Smooth muscle cell (in vitro differentiated cells): ENCODE data around the gene COL15A1. TPM values are rescaled to one million over a fixed set of nuclear protein-coding genes. Genes with fewer than 3 reads are reported as not detected.

ENCODE experiments used
- DNase-seq: peaks from one replicate; lab custom pipeline; 2025; ENCODE audit not compliant: unreplicated experiment; lab: John Stamatoyannopoulos, UW
- H2AFZ ChIP-seq: fragments of 200-600 bp; sonication (generic); 2 replicates; pipeline ENCODE4 v1.6.0; 2016; ENCODE audit warnings: antibody characterized with exemption, low read depth, mild to moderate bottlenecking
- H3F3A ChIP-seq: fragments of 200-600 bp; sonication (generic); 2 replicates; pipeline ENCODE4 v1.6.0; 2017; ENCODE audit warnings: antibody characterized with exemption, low read depth
- H3K27ac ChIP-seq: fragments of 200-600 bp; sonication (generic); 2 replicates; pipeline ENCODE4 v1.5.1; 2016; ENCODE audit warnings: low read depth, mild to moderate bottlenecking
- H3K27me3 ChIP-seq: fragments of 200-600 bp; sonication (generic); 2 replicates; pipeline ENCODE4 v1.6.1; 2016; ENCODE audit warnings: low read depth, mild to moderate bottlenecking
- H3K36me3 ChIP-seq: fragments of 200-600 bp; sonication (generic); 2 replicates; pipeline ENCODE4 v1.5.1; 2016; ENCODE audit warnings: low read depth
- H3K4me1 ChIP-seq: fragments of 200-600 bp; sonication (generic); 2 replicates; pipeline ENCODE4 v1.5.1; 2016; ENCODE audit warnings: low read depth
- H3K4me2 ChIP-seq: fragments of 200-600 bp; sonication (generic); 2 replicates; pipeline ENCODE4 v1.6.0; 2016; ENCODE audit warnings: mild to moderate bottlenecking
- H3K4me3 ChIP-seq: fragments of 200-600 bp; sonication (generic); 2 replicates; pipeline ENCODE4 v1.5.1; 2016; ENCODE audit warnings: mild to moderate bottlenecking
- H3K79me2 ChIP-seq: fragments of 200-600 bp; sonication (generic); 2 replicates; pipeline ENCODE4 v1.6.0; 2016; ENCODE audit warnings: low read depth, mild to moderate bottlenecking
- H3K9ac ChIP-seq: fragments of 200-600 bp; sonication (generic); 2 replicates; pipeline ENCODE4 v1.6.0; 2016; ENCODE audit warnings: low read depth
- H3K9me3 ChIP-seq: fragments of 200-600 bp; sonication (generic); replicated peaks from 2 replicates; pipeline ENCODE4 v1.5.1; 2016; ENCODE audit warnings: low read depth
- H4K20me1 ChIP-seq: fragments of 200-600 bp; sonication (generic); 2 replicates; pipeline ENCODE4 v1.6.0; 2016; ENCODE audit warnings: low read depth
- WGBS: methylation state at CpG from one replicate; pipeline ENCODE4 v1.1.7; 2016; ENCODE audit warnings: low lambda C conversion rate; 5-methylcytosine and 5-hydroxymethylcytosine counted together
- polyA plus RNA-seq: library from polyadenylated mRNA; unstranded; fragments of >200 nt; fragmentation: Nextera tagmentation; extraction: Ambion mirVana; gene quantifications from 2 replicates; pipeline ENCODE4 v1.2.1, GENCODE V29; 2016
- total RNA-seq: library from RNA; depleted of rRNA; stranded (reverse); fragments of >200 nt; gene quantifications from 2 replicates; pipeline ENCODE4 v1.2.3, GENCODE V29; 2014
- TF ChIP-seq, protein P1 (sequence below): fragments of 200-600 bp; sonication (generic); IDR thresholded peaks from 2 replicates; pipeline ENCODE4 v1.5.1; 2017; ENCODE audit warnings: borderline replicate concordance, mild to moderate bottlenecking, antibody characterized with exemption; ENCODE audit not compliant: insufficient read depth, poor library complexity, severe bottlenecking

COL15A1 gene
- total and polyA plus RNA-seq, 2 experiments from 2014 or later = 222 to 293 TPM

DNA sequence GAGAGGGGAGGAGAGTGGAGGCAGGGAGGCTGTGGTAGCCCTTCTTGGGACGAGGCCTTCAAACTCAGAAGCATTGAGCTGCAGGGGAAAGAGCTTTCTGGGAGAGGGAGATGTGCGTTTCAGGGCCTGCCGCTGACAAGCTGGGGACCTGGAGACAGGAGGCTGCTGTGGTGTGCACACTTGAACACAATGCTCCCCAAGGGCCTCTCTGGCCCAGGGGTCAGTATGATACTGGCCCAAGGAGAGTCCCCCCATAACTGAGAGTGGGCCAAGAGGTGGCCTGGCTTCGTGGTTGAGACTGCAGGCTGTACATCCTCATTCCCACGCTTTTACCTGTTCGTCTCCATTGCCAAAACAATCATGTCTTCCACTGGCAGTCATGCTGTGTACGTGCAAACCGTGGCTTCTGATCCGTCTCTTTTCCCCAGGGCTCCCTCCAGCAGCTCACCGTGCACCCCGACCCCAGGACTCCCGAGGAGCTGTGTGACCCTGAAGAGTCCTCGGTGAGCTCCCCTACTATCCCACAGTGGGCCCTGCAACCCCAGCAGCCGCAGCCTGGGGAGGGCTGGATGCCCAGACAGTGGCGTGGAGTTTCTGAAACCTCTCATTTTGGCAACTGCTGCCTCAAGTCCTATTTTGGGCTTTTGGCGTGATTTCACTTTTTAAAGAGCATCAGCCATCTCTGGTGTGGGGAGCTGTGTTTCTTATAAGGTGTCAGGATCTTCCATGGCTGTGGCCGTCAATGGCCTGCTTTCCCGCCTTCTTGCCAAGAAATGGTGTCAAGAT is 43.4 kb downstream of the COL15A1 start:
- Histone ChIP-seq H3K36me3 (no peaks in the 10 kb centered on the region), H3K27me3 (no peaks in the 10 kb centered on the region), H3K4me3 (no peak overlapping the region), H2AFZ (no peak overlapping the region), H3K79me2 (peaks cover 31% of the 10 kb centered on the region), H3K9ac (no peak overlapping the region), H3K4me2 (no peak overlapping the region), H3K27ac (no peak overlapping the region), H3F3A (peaks cover 36% of the 10 kb centered on the region), H4K20me1 (no peaks in the 10 kb centered on the region), H3K4me1 (peaks cover 17% of the 10 kb centered on the region), H3K9me3 (no peaks in the 10 kb centered on the region)
- no peak for DNase-seq
- TF ChIP-seq, protein P1, sequence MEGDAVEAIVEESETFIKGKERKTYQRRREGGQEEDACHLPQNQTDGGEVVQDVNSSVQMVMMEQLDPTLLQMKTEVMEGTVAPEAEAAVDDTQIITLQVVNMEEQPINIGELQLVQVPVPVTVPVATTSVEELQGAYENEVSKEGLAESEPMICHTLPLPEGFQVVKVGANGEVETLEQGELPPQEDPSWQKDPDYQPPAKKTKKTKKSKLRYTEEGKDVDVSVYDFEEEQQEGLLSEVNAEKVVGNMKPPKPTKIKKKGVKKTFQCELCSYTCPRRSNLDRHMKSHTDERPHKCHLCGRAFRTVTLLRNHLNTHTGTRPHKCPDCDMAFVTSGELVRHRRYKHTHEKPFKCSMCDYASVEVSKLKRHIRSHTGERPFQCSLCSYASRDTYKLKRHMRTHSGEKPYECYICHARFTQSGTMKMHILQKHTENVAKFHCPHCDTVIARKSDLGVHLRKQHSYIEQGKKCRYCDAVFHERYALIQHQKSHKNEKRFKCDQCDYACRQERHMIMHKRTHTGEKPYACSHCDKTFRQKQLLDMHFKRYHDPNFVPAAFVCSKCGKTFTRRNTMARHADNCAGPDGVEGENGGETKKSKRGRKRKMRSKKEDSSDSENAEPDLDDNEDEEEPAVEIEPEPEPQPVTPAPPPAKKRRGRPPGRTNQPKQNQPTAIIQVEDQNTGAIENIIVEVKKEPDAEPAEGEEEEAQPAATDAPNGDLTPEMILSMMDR = no peak
- 97% methylated on average over 18 of the region's 18 CpGs for WGBS

DNA sequence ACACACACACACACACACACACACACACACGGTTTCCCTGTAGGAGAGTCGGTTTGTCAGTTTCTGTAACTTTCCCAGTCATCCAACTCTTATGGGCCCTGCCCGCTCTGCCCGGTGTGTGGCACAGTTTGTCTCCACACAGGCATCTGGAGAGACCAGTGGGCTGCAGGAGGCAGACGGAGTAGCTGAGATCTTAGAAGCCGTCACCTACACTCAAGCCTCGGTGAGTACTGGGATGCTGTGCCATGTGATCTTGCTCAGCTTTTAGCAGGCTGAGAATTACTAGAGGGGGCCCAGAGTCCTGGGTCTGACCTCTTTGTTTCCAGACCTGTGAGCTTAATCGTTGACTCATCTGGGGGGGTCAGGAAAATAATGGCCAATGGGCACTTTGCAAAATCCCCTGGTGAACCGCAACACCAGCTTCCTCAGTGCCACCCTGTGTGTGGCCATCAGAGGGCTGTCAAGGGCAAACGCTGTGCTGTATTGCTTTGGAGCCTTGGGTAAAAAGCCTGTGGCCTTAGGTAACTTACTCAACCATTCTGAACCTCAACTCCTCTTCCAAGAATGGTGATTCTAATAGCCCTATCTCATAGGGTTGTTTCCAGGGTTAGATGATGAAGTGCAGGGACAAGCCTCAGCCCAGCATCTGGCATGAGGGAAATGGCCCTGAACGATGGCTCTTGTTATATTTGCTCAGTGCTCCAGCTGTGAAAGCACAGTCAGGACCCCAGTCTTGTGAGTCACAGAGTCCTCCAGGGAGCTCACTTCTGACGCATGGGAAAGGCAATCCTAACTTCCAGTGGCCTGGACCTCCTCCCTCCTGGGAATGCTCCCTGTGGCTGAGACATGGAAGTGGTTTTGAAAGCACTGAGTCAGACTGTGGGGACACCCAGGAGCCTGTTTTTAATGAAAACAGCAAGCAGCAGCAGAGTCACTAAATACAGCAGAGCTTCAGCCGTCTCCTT is 45.6 kb downstream of the COL15A1 start:
- TF ChIP-seq, protein P1 = peak; percentile 22
- no peaks in the 10 kb centered on the region for H3K9me3 ChIP-seq
- no peaks in the 10 kb centered on the region for H4K20me1 ChIP-seq
- DNase-seq = peak; percentile 50
- H2AFZ ChIP-seq = no peak overlapping the region
- no peak overlapping the region for H3K9ac ChIP-seq
- peaks cover 24% of the 10 kb centered on the region for H3K79me2 ChIP-seq
- peak overlapping the region; percentile 44 for H3K4me2 ChIP-seq
- H3F3A ChIP-seq = peaks cover 18% of the 10 kb centered on the region
- no peaks in the 10 kb centered on the region for H3K27me3 ChIP-seq
- no peaks in the 10 kb centered on the region for H3K36me3 ChIP-seq
- no peak overlapping the region for H3K4me3 ChIP-seq
- H3K27ac ChIP-seq = peak overlapping the region; percentile 85
- peaks cover 17% of the 10 kb centered on the region for H3K4me1 ChIP-seq
- WGBS = 41% methylated on average over 13 of the region's 13 CpGs

DNA sequence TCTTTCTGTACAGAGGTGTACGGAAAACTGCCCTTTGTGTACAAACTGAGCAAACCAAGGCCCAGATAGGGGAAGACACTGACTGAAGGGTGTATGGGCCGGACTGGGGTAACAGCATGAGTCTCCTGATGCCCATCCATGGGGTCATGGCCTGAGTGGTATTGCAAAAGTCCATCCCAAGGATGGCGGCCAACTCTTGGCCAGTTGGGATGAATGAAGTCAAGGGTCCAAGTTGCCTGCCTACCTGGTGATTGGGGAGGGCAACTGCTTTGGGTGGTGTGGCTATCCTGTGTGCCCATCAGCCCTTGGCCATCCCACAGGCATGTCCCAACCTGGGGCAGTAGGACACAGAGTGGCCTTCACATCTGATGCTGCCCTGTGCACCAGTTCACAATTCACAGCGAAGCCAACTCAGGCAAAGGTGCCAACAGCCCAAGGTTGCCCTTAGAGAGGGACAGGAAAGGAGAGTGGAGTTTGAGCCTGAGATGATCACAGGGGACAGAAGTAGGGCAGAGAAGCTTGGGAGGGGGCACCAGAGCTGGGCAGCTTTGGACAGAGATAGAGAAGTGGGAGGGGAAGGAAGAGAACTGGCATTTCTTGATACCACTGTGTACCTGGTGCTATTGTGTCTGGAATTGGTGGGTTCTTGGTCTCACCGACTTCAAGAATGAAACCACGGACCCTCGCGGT is 46.6 kb downstream of the COL15A1 start:
- no peaks in the 10 kb centered on the region for H3K27me3 ChIP-seq
- H4K20me1 ChIP-seq = no peaks in the 10 kb centered on the region
- no peak overlapping the region for H2AFZ ChIP-seq
- DNase-seq = no peak
- no peaks in the 10 kb centered on the region for H3K9me3 ChIP-seq
- H3F3A ChIP-seq = peaks cover 12% of the 10 kb centered on the region
- no peak overlapping the region for H3K9ac ChIP-seq
- no peak overlapping the region for H3K4me3 ChIP-seq
- peak overlapping the region; percentile 85 for H3K27ac ChIP-seq
- peaks cover 14% of the 10 kb centered on the region for H3K79me2 ChIP-seq
- H3K4me2 ChIP-seq = peak overlapping the region; percentile 22
- H3K4me1 ChIP-seq = peaks cover 17% of the 10 kb centered on the region
- WGBS = 96% methylated on average over 8 of the region's 8 CpGs
- H3K36me3 ChIP-seq = no peaks in the 10 kb centered on the region
- TF ChIP-seq, protein P1 = no peak
